ENCODE results near the gene ZBTB16. TPM values are rescaled to one million over a fixed set of nuclear protein-coding genes. Genes with fewer than 3 reads are reported as not detected.

Gene ZBTB16
- polyA plus RNA-seq, 1 donor from 2014 or later: 0.45 TPM

DNA sequence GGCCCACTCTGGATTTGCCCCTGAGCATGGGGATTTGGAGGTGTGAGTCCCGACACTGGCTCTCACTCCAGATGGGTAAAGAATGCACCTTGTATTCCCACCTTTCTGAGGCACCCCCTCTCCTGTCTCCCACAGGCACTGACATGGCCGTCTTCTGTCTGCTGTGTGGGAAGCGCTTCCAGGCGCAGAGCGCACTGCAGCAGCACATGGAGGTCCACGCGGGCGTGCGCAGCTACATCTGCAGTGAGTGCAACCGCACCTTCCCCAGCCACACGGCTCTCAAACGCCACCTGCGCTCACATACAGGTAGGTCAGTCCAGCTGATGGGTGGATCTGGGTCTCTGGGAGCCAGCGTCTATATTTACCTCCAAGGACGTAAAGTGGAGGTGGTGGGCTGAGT lies 182.5 kb downstream of the ZBTB16 start:
- Histone ChIP-seq H2AFZ (ENCODE audit: low read depth, low read length) (no peak overlapping the region), H3K9ac (ENCODE audit: low read length) (no peak overlapping the region), H3K79me2 (replicated peaks; ENCODE audit: insufficient read depth, low read length) (no peaks in the 10 kb centered on the region), H3K27ac (ENCODE audit: low read length) (no peak overlapping the region), H3K4me2 (ENCODE audit: low read length) (no peak overlapping the region), H3K36me3 (ENCODE audit: insufficient read depth, low read length) (no peaks in the 10 kb centered on the region), H3K9me3 (ENCODE audit: low read length) (no peaks in the 10 kb centered on the region), H3F3A (ENCODE audit: insufficient read depth, low read length, poor library complexity, severe bottlenecking) (no peaks in the 10 kb centered on the region), H4K20me1 (ENCODE audit: insufficient read depth) (no peaks in the 10 kb centered on the region), H3K9me2 (ENCODE audit: insufficient read depth, low read length) (no peaks in the 10 kb centered on the region), H3K27me3 (ENCODE audit: insufficient read depth, low read depth, low read length) (no peaks in the 10 kb centered on the region), H3K4me3 (ENCODE audit: low read length) (no peak overlapping the region)
- TF ChIP-seq RAD21 (conservative IDR thresholded peaks at IDR 0.05) (no peak), POLR2AphosphoS5 (IDR thresholded peaks at IDR 0.05) (no peak), EP300 (conservative IDR thresholded peaks at IDR 0.05; ENCODE audit: poor library complexity, severe bottlenecking) (no peak), MXI1 (conservative IDR thresholded peaks at IDR 0.05; ENCODE audit: poor library complexity, severe bottlenecking) (no peak), CTCF (IDR thresholded peaks at IDR 0.05; ENCODE audit: poor library complexity, severe bottlenecking) (no peak), SMC3 (conservative IDR thresholded peaks at IDR 0.05; ENCODE audit: poor library complexity) (no peak), EZH2 (IDR thresholded peaks at IDR 0.05; ENCODE audit: borderline replicate concordance, insufficient read depth, low read length, poor library complexity, severe bottlenecking) (no peak), TAF1 (IDR thresholded peaks at IDR 0.05; ENCODE audit: low read depth) (no peak), REST (IDR thresholded peaks at IDR 0.05; ENCODE audit: borderline replicate concordance) (no peak)

GRCh38 chr11:114243461-114244372 lies 184.2 kb downstream of the ZBTB16 start:
- Histone ChIP-seq H3F3A (ENCODE audit: insufficient read depth, low read length, poor library complexity, severe bottlenecking) (no peaks in the 10 kb centered on the region), H3K27me3 (ENCODE audit: insufficient read depth, low read depth, low read length) (no peaks in the 10 kb centered on the region), H3K4me2 (ENCODE audit: low read length) (no peak overlapping the region), H3K9ac (ENCODE audit: low read length) (no peak overlapping the region), H3K9me2 (ENCODE audit: insufficient read depth, low read length) (no peaks in the 10 kb centered on the region), H4K20me1 (ENCODE audit: insufficient read depth) (no peaks in the 10 kb centered on the region), H3K4me3 (ENCODE audit: low read length) (no peak overlapping the region), H3K79me2 (replicated peaks; ENCODE audit: insufficient read depth, low read length) (no peaks in the 10 kb centered on the region), H2AFZ (ENCODE audit: low read depth, low read length) (no peak overlapping the region), H3K27ac (ENCODE audit: low read length) (no peak overlapping the region), H3K36me3 (ENCODE audit: insufficient read depth, low read length) (no peaks in the 10 kb centered on the region), H3K9me3 (ENCODE audit: low read length) (no peaks in the 10 kb centered on the region)
- TF ChIP-seq EZH2 (IDR thresholded peaks at IDR 0.05; ENCODE audit: borderline replicate concordance, insufficient read depth, low read length, poor library complexity, severe bottlenecking): no peak
